ENCODE data around the gene TOX2.

Gene TOX2

DNA sequence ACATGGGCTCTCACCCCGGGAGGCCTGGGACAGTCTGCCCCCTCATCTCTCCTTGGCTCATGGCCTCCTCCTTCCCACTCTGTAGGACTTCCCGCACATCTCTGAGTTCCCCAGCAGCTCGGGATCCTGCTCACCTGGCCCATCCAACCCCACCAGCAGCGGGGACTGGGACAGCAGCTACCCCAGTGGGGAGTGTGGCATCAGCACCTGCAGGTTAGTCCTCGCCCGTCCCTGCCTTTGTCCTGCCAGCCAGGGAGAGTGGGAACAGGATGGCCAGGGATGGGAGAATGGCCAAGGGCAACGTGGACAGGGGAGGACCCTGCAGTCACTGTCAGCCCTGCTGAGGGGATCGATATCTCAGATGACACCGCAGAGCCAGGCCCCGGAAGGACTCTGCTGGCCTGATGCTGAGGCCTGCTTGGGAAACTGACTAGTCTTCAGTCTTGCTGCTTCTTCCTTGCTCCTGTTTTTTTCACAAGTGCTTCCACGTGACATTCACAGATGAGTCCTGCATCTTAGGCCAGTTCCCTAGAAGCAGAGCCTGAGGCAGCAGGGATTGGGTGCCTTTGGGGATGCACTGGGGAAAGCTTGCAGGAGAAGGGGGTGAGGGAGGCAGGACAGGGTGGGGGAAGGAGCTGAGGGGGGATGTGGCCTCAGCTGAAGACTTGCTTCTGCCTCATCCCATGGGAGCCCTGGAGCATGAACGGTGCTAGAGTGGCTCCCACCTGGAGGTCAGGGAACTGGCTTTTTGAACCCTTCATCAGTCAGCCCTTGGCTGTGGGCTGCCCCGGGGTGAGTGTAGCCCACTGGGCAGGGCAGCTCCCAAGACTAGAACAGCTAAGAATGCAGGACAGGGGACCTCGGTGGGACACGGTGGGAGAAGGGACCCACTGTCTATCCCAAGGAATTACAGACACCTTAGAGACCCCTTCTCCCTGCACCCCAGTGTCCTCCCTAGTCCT, 152.3 kb downstream of the TOX2 start:
- TF ChIP-seq, protein P1, sequence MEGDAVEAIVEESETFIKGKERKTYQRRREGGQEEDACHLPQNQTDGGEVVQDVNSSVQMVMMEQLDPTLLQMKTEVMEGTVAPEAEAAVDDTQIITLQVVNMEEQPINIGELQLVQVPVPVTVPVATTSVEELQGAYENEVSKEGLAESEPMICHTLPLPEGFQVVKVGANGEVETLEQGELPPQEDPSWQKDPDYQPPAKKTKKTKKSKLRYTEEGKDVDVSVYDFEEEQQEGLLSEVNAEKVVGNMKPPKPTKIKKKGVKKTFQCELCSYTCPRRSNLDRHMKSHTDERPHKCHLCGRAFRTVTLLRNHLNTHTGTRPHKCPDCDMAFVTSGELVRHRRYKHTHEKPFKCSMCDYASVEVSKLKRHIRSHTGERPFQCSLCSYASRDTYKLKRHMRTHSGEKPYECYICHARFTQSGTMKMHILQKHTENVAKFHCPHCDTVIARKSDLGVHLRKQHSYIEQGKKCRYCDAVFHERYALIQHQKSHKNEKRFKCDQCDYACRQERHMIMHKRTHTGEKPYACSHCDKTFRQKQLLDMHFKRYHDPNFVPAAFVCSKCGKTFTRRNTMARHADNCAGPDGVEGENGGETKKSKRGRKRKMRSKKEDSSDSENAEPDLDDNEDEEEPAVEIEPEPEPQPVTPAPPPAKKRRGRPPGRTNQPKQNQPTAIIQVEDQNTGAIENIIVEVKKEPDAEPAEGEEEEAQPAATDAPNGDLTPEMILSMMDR (conservative IDR thresholded peaks at IDR 0.05; ENCODE audit: low read depth, low read length), result no peak
- no peak overlapping the region for H3K4me3 ChIP-seq (ENCODE audit: low read length)
- DNase-seq (ENCODE audit: low read depth), result no peak

DNA sequence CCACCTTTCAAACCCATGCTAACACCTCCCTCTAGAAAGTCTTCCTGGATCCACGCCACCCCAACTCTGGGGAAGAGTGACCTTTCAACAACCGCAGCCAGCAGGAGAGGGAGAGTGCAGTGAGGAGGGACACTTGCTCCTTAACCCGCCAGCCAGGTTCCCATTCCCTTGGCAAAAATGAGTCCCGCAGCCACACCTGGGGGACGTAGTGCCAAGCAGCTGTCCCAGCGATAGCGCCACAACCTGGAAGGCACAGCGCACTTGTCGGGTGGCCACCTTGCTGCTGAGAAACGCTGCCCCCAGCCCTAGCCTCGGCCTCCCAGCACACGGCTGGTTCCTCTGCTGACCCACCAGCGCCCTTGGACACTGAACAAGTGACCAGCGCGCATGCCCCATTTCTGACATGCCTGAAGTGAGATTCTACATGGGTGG, 153.0 kb downstream of the TOX2 start:
- no peak for DNase-seq (ENCODE audit: low read depth)
- H3K4me3 ChIP-seq (ENCODE audit: low read length), result no peak overlapping the region
- TF ChIP-seq, protein P1 (conservative IDR thresholded peaks at IDR 0.05; ENCODE audit: low read depth, low read length), result no peak

DNA sequence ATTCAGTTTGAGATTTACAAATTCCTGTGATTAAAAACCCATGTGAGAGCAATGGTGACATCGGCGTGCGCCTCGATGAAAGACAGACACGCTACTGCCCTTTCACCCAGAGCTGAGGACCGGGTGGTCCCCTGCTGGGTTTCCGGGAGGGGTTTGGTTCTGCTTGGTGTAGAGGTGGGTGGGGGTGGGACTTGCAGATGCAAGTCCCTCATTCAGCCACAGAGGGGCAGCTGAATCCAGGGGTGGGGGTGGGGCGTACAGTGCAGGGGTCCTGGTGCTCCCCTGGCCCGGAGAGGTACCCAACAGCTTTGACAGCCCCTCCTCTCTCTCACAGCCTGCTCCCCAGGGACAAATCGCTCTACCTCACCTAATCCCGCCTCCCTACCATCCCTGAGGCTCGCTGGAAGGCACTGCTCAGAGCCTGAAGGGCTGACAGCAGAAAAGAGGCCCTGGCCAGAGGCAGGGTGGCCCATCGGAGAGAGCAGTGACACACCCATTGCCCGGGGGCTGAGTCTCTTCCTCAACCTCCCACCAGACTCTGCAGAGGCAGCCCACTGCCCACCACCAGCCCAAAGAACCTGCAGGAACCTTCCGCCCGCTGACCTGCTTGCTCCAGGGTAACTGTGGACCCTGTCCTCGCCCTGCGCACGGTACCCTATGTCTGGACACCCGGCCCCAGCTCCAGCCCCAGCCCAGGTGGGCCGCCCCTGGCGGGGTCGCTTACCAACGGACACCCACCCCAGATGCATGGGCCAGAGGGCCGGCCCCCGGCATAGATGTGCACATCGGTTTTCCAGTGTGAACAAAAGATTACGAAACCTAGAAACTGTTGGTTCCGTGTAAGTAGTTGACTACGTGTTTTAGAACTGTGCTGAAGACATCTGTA, 153.9 kb downstream of the TOX2 start:
- no peak overlapping the region for H3K4me3 ChIP-seq (ENCODE audit: low read length)
- TF ChIP-seq, protein P1 (conservative IDR thresholded peaks at IDR 0.05; ENCODE audit: low read depth, low read length), result no peak
- no peak for DNase-seq (ENCODE audit: low read depth)

DNA sequence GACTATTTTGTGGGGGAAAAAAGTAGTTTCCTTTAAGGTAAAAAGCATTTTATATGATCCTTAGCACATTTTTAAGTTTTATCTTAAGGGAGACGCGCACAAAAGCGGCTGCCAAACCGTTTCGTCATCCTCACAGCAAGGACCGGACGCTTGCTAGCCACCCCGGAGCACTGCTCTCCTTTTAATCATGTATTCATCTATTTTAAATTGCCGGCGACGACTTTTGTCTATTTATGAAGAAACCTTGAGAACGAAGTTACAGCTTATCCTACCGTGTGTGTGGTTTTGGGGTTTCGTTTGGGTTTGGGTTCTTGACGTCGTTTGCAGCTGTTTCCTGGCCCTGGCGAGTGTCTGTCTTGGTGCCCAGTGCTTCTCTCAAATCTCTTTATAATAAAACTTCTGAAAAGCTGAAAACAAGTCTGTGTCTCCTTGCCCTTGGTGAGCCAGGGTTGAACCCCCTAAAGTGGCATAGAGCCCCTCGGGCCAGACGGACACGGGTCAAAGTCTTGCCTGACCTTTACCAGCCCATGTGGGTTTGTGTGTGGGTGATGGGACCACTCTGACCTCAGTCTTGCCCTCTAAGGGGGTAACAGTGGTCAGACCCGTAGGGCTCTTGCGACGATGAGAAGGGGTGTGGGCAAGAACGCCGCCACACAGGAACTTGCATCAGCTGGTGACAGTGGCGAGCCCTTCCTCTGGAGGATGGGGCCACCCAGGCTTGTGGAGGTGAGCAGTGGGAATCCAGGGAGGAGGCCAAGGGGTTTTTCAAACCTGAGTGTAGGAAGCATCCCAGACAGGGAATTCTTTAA, 154.8 kb downstream of the TOX2 start:
- H3K4me3 ChIP-seq (ENCODE audit: low read length), result no peak overlapping the region
- no peak for DNase-seq (ENCODE audit: low read depth)
- TF ChIP-seq, protein P1 (conservative IDR thresholded peaks at IDR 0.05; ENCODE audit: low read depth, low read length), result no peak

DNA sequence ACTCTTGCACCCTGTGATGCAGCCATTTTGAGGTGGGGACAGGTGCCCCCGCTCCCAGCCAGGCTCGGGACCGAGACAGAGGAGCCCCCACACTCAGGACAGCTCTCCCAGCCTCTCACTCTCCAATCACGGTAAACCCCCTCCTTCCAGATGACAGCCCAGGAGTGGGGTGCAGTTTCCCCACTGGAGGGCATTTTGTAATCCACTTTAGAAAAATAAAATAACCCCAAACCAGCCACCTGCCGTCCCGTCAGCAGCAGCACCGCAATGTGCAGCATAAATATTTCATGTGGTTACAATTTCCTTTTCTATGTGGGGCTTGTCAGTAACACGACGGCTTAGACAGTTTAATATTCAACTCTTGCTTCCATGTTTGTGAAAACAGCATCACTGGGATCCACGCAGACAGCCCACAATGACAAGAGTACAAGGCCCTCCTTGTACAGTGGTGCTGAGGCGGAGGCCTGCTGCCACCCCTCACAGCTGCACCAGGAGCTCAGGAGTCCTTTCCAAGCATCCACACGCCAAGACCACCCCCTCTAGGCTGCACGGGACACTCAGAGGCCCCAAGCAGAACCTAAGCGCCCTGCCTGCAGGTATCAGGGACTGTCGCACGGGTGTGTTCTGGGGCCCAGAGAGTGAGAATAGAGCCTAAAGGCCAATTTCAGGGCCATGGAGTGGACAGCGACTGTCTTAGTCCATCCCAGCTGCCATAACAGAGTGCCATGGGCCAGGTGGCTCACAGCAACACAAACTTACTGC, 155.7 kb downstream of the TOX2 start:
- H3K4me3 ChIP-seq (ENCODE audit: low read length), result no peak overlapping the region
- DNase-seq (ENCODE audit: low read depth), result no peak
- TF ChIP-seq, protein P1 (conservative IDR thresholded peaks at IDR 0.05; ENCODE audit: low read depth, low read length), result no peak

DNA sequence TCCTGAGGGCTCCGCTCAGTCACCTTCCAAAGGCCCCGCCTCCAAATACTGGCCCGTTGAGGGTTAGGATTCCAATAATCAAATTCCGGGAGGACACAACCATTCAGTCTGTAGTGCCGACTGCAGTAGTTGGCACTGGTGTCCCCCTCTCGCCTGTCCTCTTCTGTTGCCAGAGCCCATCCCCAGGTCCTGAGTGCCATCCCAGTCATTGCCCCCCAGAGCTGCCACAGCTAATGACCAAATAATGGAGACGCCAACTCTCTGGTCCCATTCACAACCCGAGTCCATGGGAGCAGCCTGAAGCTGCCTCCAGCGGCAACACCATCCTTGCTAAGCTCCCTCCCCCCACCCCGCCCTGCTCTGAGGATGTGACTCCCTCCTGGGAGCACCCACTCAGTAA, 156.4 kb downstream of the TOX2 start:
- H3K4me3 ChIP-seq (ENCODE audit: low read length), result no peak overlapping the region
- DNase-seq (ENCODE audit: low read depth), result no peak
- TF ChIP-seq, protein P1 (conservative IDR thresholded peaks at IDR 0.05; ENCODE audit: low read depth, low read length), result no peak
